ENCODE data around the gene ANXA11.

DNA sequence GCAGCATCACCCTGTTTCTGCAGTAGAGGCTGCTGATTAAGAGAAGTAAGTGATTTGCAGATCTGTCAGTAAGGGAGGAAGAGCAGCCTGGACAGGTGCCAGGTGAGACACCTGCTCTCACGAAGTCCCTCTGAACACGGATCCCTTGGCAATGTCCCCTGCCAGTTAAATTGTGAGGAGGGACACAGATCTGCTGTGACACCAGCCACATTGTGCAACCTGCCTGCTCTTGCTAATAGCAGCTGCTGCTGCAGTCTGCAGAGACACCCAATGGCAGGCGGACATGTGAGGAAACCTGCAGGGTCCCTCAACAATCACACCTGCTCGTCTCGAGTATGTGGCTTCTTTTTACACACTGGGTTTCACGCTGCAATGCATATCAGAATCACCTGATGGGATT is 31.9 kb downstream of the ANXA11 start:
- TF ChIP-seq YY1 (IDR thresholded peaks at IDR 0.05; ENCODE audit: low read depth, low read length) (no peak), CEBPB (IDR thresholded peaks at IDR 0.05; ENCODE audit: low read depth, low read length) (no peak), HDAC2 (IDR thresholded peaks at IDR 0.05; ENCODE audit: borderline replicate concordance in 1 of 2, low read depth in 2 of 2, low read length in 2 of 2) (no peak), BRCA1 (IDR thresholded peaks at IDR 0.05; ENCODE audit: low read depth, low read length) (no peak), PHF8 (conservative IDR thresholded peaks at IDR 0.05; ENCODE audit: low read depth, low read length) (no peak), EZH2 (IDR thresholded peaks at IDR 0.05; ENCODE audit: low read depth, low read length, severe bottlenecking) (no peak), POLR2AphosphoS5 (IDR thresholded peaks at IDR 0.05; ENCODE audit: low read depth, low read length) (no peak), POLR2A (IDR thresholded peaks at IDR 0.05; ENCODE audit: control extremely low read depth in 1 of 2, low read depth in 2 of 2, low read length in 2 of 2) (no peak), EGR1 (IDR thresholded peaks at IDR 0.05; ENCODE audit: borderline replicate concordance, low read depth, low read length) (no peak), JUN (IDR thresholded peaks at IDR 0.05; ENCODE audit: low read depth, low read length) (no peak), SP1 (IDR thresholded peaks at IDR 0.05; ENCODE audit: low read depth, low read length) (no peak), SIN3A (conservative IDR thresholded peaks at IDR 0.05 in 1 of 2, IDR thresholded peaks at IDR 0.05 in 1 of 2; ENCODE audit: low read depth in 1 of 2, low read length in 2 of 2) (no peak)
- TF ChIP-seq, protein P1, sequence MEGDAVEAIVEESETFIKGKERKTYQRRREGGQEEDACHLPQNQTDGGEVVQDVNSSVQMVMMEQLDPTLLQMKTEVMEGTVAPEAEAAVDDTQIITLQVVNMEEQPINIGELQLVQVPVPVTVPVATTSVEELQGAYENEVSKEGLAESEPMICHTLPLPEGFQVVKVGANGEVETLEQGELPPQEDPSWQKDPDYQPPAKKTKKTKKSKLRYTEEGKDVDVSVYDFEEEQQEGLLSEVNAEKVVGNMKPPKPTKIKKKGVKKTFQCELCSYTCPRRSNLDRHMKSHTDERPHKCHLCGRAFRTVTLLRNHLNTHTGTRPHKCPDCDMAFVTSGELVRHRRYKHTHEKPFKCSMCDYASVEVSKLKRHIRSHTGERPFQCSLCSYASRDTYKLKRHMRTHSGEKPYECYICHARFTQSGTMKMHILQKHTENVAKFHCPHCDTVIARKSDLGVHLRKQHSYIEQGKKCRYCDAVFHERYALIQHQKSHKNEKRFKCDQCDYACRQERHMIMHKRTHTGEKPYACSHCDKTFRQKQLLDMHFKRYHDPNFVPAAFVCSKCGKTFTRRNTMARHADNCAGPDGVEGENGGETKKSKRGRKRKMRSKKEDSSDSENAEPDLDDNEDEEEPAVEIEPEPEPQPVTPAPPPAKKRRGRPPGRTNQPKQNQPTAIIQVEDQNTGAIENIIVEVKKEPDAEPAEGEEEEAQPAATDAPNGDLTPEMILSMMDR (IDR thresholded peaks at IDR 0.05; ENCODE audit: control extremely low read depth in 1 of 3, insufficient read depth in 1 of 3, low read depth in 1 of 3, low read length in 3 of 3), result no peak
- TF ChIP-seq, protein P2, sequence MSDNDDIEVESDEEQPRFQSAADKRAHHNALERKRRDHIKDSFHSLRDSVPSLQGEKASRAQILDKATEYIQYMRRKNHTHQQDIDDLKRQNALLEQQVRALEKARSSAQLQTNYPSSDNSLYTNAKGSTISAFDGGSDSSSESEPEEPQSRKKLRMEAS (IDR thresholded peaks at IDR 0.05), result no peak
